Caco-2 (cell line): ENCODE results near the gene BCL2L12. TPM values are rescaled to one million over a fixed set of nuclear protein-coding genes. Genes with fewer than 3 reads are reported as not detected.

Source experiments
- BruUV-seq: library from RNA; stranded (reverse); fragments of 400-500 nt; replicated peaks from 2 replicates; lab custom pipeline; 2021; lab: Mats Ljungman, UMichigan
- CTCF ChIA-PET: fragments of 300-600 bp; sonication (Branson Sonifier 250); formaldehyde crosslinking; loops from one replicate; lab custom pipeline; 2022; ENCODE audit warnings: antibody characterized with exemption; lab: Charles Lee
- POLR2A ChIA-PET: fragments of 300-600 bp; sonication (Branson Sonifier 250); formaldehyde crosslinking; loops from one replicate; lab custom pipeline; 2022; ENCODE audit warnings: antibody characterized with exemption; lab: Charles Lee
- DNase-seq, 2 experiments: peaks; one replicate each; pipeline versions ENCODE4 v3.0.0 to v3.0.0-alpha.2; 2020 to 2022
- H3K27me3 ChIP-seq: replicated peaks from 2 replicates; pipeline ENCODE4 v1.6.0; 2011; ENCODE audit warnings: low read length; ENCODE audit not compliant: control insufficient read depth, insufficient read depth
- H3K36me3 ChIP-seq: 2 replicates; pipeline ENCODE4 v1.5.1; 2011; ENCODE audit warnings: low read length; ENCODE audit not compliant: control insufficient read depth, insufficient read depth
- H3K4me1 ChIP-seq: fragments of 250-450 bp; sonication (Bioruptor Pico); 2 replicates; pipeline ENCODE4 v1.5.1; 2020; ENCODE audit warnings: mild to moderate bottlenecking
- H3K4me3 ChIP-seq: 2 replicates; pipeline ENCODE4 v1.5.1; 2011; ENCODE audit warnings: low read depth, mild to moderate bottlenecking, control low read depth, low read length
- H3K9me3 ChIP-seq: fragments of 250-450 bp; sonication (Bioruptor Pico); 2 replicates; pipeline ENCODE4 v1.5.1; 2020; ENCODE audit warnings: mild to moderate bottlenecking, moderate library complexity
- H3K27ac Mint-ChIP-seq: one replicate; pipeline ENCODE4 v1.8.0; 2022; ENCODE audit warnings: mixed read lengths; ENCODE audit not compliant: unreplicated experiment
- H3K27me3 Mint-ChIP-seq: one replicate; pipeline ENCODE4 v1.8.0; 2022; ENCODE audit warnings: mixed read lengths; ENCODE audit not compliant: insufficient read depth, unreplicated experiment
- H3K36me3 Mint-ChIP-seq: one replicate; pipeline ENCODE4 v1.8.0; 2022; ENCODE audit warnings: mild to moderate bottlenecking, mixed read lengths; ENCODE audit not compliant: insufficient read depth, unreplicated experiment
- H3K4me1 Mint-ChIP-seq: one replicate; pipeline ENCODE4 v1.8.0; 2022; ENCODE audit warnings: low read depth, mixed read lengths; ENCODE audit not compliant: unreplicated experiment
- H3K4me3 Mint-ChIP-seq: one replicate; pipeline ENCODE4 v1.8.0; 2022; ENCODE audit warnings: mild to moderate bottlenecking, moderate library complexity, mixed read lengths; ENCODE audit not compliant: unreplicated experiment
- H3K9me3 Mint-ChIP-seq: one replicate; pipeline ENCODE4 v1.8.0; 2022; ENCODE audit warnings: mixed read lengths; ENCODE audit not compliant: unreplicated experiment
- intact Hi-C: fragments of 100-400 bp; cut with micrococcal nuclease; formaldehyde crosslinking; loops from one replicate; pipeline ENCODE4 v1.10.0; 2022; ENCODE audit not compliant: unreplicated experiment
- total RNA-seq: library from RNA; stranded (reverse); gene quantifications from 2 replicates; pipeline ENCODE4 v1.2.3, GENCODE V29; 2022
- TF ChIP-seq, protein P1 (sequence below), 2 experiments: fragments of 200-600 bp in 1 of 2; IDR thresholded peaks; 1 replicate in 1 of 2; 2 replicates in 1 of 2; pipeline versions ENCODE4 v1.5.1 to v1.8.0; 2011 to 2022; ENCODE audit warnings: antibody characterized with exemption in 1 of 2, control low read depth in 1 of 2, inconsistent platforms in 1 of 2, low read depth in 1 of 2, low read length in 1 of 2, mild to moderate bottlenecking in 1 of 2, moderate library complexity in 1 of 2; ENCODE audit not compliant: insufficient read depth in 1 of 2, severe bottlenecking in 1 of 2, unreplicated experiment in 1 of 2

BCL2L12 gene
- total RNA-seq, 1 experiment from 2014 or later, result 111 TPM

DNA sequence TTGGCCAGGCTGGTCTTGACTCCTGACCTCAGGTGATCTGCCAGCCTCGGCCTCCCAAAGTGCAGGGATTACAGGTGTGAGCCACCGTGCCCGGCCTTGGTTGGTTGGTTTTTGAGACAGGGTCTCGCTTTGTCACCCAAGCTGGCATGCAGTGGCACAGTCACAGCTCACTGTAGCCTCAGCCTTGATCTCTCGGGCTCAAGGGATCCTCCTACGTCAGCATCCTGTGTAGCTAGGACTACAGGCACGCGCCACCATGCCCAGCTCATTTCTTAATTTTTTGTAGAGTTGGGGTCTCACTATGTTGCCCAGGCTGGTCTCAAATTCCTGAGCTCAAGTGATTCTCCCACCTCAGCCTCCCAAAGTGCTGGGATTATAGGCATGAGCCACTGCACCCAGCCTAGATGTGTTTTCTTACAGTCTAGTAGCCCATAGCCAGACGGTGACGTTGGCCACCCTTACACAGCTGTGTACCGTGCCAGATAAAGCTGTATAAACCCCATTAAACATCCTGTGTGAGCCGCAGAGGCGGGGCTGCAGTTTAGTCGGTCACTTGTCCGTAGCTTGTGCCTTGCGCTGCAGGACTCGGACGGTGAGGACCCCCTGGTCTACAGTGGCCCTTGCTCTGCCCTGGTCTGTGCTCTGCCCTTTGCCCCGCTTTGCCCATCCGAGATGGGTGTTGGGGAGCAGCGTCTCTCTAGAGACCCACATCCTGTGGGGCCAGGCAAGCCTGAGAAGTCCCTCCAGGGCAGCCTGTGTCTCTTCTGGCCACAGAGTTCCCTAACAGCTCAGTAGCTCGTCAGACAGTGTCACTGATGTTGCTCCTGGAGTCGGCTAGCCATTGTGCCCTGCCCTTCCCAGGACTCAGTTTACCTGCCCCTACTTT is 9.9 kb upstream of the BCL2L12 start:
- intact Hi-C loops, result no loop called here
- Mint-ChIP-seq H3K4me1 (no peaks in the 10 kb centered on the region), H3K27ac (no peak overlapping the region), H3K4me3 (no peak overlapping the region), H3K36me3 (peaks cover 83% of the 10 kb centered on the region), H3K27me3 (no peaks in the 10 kb centered on the region), H3K9me3 (no peaks in the 10 kb centered on the region)
- ChIA-PET CTCF (interaction anchor here (1.8 kb wide), 1 partner anchor 8 kb away, joined by 6 read pairs; no protein-coding TSS in a partner anchor), POLR2A (interaction anchor here (1.4 kb wide), 1 partner anchor 16 kb away, joined by 3 read pairs; the partner anchor contains the start of gene RRAS)
- Histone ChIP-seq H3K36me3 (peaks cover 22% of the 10 kb centered on the region), H3K4me1 (no peaks in the 10 kb centered on the region), H3K27me3 (no peaks in the 10 kb centered on the region), H3K9me3 (peaks cover 8% of the 10 kb centered on the region), H3K4me3 (no peak overlapping the region)
- TF ChIP-seq, protein P1, sequence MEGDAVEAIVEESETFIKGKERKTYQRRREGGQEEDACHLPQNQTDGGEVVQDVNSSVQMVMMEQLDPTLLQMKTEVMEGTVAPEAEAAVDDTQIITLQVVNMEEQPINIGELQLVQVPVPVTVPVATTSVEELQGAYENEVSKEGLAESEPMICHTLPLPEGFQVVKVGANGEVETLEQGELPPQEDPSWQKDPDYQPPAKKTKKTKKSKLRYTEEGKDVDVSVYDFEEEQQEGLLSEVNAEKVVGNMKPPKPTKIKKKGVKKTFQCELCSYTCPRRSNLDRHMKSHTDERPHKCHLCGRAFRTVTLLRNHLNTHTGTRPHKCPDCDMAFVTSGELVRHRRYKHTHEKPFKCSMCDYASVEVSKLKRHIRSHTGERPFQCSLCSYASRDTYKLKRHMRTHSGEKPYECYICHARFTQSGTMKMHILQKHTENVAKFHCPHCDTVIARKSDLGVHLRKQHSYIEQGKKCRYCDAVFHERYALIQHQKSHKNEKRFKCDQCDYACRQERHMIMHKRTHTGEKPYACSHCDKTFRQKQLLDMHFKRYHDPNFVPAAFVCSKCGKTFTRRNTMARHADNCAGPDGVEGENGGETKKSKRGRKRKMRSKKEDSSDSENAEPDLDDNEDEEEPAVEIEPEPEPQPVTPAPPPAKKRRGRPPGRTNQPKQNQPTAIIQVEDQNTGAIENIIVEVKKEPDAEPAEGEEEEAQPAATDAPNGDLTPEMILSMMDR (IDR thresholded peaks at IDR 0.05; ENCODE audit: insufficient read depth in 1 of 2, low read depth in 1 of 2, low read length in 1 of 2, severe bottlenecking in 1 of 2, unreplicated experiment in 1 of 2), result no peak
- BruUV-seq, result no TSS peak
- DNase-seq, result no peak

DNA sequence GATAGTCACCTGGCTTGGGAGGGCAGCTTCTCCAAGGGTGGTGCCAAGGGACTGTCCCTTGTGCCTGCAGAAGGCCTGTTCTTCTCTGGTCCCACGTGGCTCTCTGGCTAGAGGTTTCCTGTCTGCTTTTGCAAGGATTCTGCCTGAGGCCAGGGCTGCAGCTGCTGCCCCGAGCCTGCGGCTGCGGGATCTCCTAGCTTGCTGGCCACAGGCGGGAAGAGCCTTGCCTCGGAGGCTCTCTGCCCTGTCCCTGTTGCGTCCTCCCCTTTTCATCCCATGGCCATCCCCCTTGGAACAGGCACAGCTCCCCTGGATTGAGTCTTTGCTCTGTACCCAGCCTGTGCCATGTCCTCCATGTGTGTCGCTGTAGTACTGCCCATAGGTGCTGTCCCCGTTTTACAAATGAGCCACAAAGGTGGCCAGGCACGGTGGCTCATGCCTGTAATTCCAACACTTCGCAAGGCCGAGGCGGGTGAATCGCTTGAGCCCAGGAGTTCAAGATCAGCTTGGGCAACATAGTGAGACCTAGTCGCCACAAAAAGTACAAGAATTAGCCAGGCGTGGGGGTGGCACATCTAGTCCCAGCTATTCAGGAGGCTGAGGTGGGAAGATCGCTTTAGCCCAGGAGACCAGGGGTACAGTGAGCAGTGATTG is 9.2 kb upstream of the BCL2L12 start:
- no peaks in the 10 kb centered on the region for H3K27me3 ChIP-seq
- no peaks in the 10 kb centered on the region for H3K27me3 Mint-ChIP-seq
- H3K36me3 Mint-ChIP-seq, result peaks cover 84% of the 10 kb centered on the region
- H3K4me3 Mint-ChIP-seq, result no peak overlapping the region
- POLR2A ChIA-PET, result interaction anchor here (1.4 kb wide), 1 partner anchor 17 kb away, joined by 3 read pairs; the partner anchor contains the start of gene RRAS
- H3K4me1 Mint-ChIP-seq, result no peaks in the 10 kb centered on the region
- H3K9me3 Mint-ChIP-seq, result no peaks in the 10 kb centered on the region
- no peak for DNase-seq
- peaks cover 22% of the 10 kb centered on the region for H3K36me3 ChIP-seq
- no TSS peak for BruUV-seq
- no peak overlapping the region for H3K4me3 ChIP-seq
- CTCF ChIA-PET, result interaction anchor here (1.8 kb wide), 1 partner anchor 8 kb away, joined by 6 read pairs; no protein-coding TSS in a partner anchor
- no peak overlapping the region for H3K27ac Mint-ChIP-seq
- TF ChIP-seq, protein P1 (IDR thresholded peaks at IDR 0.05; ENCODE audit: insufficient read depth in 1 of 2, low read depth in 1 of 2, low read length in 1 of 2, severe bottlenecking in 1 of 2, unreplicated experiment in 1 of 2), result no peak
- peaks cover 8% of the 10 kb centered on the region for H3K9me3 ChIP-seq
- intact Hi-C loops, result no loop called here
- no peaks in the 10 kb centered on the region for H3K4me1 ChIP-seq

DNA sequence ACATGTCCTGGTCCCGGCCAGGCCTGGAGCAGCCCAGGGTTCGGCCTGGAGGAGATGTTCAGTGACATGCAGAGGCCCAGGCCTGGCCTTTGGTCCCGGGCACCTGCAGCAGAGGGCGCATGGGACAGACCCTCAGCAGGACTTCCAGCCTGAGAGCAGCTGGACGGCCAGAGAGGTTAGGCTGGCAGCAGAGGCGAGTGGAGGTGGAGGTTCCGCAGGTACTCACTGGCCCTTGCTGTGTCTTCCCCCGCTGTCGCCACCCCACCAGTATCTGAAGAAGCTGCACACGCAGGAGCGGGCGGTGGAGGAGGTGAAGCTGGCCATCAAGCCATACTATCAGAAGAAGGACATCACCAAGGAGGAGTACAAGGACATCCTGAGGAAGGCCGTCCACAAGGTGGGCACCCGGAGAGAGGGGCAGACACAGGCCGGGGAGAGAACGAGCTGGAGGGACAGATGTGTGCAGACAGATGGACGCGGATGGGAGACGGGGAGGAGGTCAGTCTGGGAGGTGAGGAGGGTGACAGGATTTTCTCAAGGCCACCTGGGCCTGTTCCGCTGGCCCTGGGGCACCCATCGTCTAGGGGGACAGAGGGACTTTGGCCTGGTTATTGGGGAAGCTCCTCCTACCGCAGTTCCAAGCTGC is 8.1 kb upstream of the BCL2L12 start:
- no TSS peak for BruUV-seq
- POLR2A ChIA-PET, result interaction anchor here (1.1 kb wide), 1 partner anchor 16 kb away, joined by 3 read pairs; the partner anchor contains the start of gene SCAF1
- Histone ChIP-seq H3K27me3 (no peaks in the 10 kb centered on the region), H3K4me3 (no peak overlapping the region), H3K36me3 (peaks cover 24% of the 10 kb centered on the region), H3K4me1 (no peaks in the 10 kb centered on the region), H3K9me3 (peaks cover 8% of the 10 kb centered on the region)
- Mint-ChIP-seq H3K27me3 (no peaks in the 10 kb centered on the region), H3K27ac (peak overlapping the region; percentile 18), H3K4me3 (no peak overlapping the region), H3K4me1 (no peaks in the 10 kb centered on the region), H3K9me3 (no peaks in the 10 kb centered on the region), H3K36me3 (peaks cover 89% of the 10 kb centered on the region)
- TF ChIP-seq, protein P1 (IDR thresholded peaks at IDR 0.05; ENCODE audit: insufficient read depth in 1 of 2, low read depth in 1 of 2, low read length in 1 of 2, severe bottlenecking in 1 of 2, unreplicated experiment in 1 of 2), result no peak
- DNase-seq, result no peak
- intact Hi-C loops, result no loop called here
- CTCF ChIA-PET, result no interaction called here
